Astrocyte of the cerebellum (primary cell): ENCODE measurements around the gene SCLT1.

Experiments
- DNase-seq: peaks from one replicate; pipeline ENCODE4 v3.0.0-alpha.2; 2011; ENCODE audit warnings: low read depth
- H3K4me3 ChIP-seq: 2 replicates; pipeline ENCODE4 v1.5.1; 2011; ENCODE audit warnings: mild to moderate bottlenecking, low read depth, low read length, moderate library complexity
- CTCF ChIP-seq: IDR thresholded peaks from 2 replicates; pipeline ENCODE4 v1.5.1; 2012; ENCODE audit warnings: low read length, low read depth, moderate library complexity, mild to moderate bottlenecking; ENCODE audit errors: missing control alignments
- in situ Hi-C: cut with HindIII; loops from 2 replicates; pipeline ENCODE4 v1.10.0; 2017; ENCODE audit warnings: low sequenced_read_pairs

SCLT1 gene

DNA sequence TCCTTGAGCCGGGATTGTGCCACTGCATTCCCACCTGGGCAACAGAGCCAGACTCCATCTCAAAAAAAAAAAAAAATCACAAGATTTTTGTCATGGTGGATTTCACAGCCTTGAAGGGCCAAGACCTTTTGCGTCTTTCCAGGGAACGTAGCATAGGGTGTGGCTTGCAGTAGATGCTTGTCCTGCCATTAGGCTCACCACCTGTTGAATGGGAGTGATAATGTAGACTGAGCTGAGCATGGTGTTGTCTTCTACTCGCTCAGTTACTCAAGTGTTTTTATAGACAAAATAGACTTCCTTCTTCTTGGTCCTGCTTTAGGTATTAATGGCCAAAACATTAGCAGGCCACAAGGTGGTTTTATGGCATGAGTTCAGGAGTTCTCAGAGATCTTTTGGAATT is 243.1 kb downstream of the SCLT1 start:
- no peak for DNase-seq
- TF ChIP-seq CTCF, result no peak
- no peak overlapping the region for H3K4me3 ChIP-seq
- in situ Hi-C loops, result loop anchor here (25.0 kb wide), 1 partner anchor 388 kb away; no protein-coding TSS in a partner anchor

DNA sequence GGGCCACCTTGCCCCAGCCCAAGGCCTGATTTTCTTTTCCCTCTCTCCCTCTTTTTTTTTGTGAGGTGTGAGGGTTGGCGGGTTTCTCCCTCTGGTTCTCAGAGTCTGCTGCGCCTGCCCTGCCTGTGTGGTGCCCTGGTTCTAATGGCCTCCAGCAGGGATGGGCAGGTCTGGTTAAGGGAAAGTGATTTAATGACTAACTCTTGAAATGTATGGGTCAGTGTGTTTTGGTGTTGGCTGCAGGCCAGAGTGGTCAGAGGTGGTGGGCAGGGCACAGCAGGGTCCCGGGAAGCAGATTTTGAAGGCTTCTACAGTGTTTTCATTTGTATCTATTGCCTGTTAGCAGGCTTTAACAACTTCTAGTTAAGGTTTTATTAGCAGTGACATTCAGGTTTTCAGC is 244.9 kb downstream of the SCLT1 start:
- in situ Hi-C loops, result no loop called here
- no peak for TF ChIP-seq CTCF
- no peak overlapping the region for H3K4me3 ChIP-seq
- DNase-seq, result peak; percentile 57

GRCh38 chr4:128847082-128847724 is 246.1 kb downstream of the SCLT1 start:
- no peak for TF ChIP-seq CTCF
- H3K4me3 ChIP-seq, result no peak overlapping the region
- in situ Hi-C loops, result no loop called here
- DNase-seq, result no peak

DNA sequence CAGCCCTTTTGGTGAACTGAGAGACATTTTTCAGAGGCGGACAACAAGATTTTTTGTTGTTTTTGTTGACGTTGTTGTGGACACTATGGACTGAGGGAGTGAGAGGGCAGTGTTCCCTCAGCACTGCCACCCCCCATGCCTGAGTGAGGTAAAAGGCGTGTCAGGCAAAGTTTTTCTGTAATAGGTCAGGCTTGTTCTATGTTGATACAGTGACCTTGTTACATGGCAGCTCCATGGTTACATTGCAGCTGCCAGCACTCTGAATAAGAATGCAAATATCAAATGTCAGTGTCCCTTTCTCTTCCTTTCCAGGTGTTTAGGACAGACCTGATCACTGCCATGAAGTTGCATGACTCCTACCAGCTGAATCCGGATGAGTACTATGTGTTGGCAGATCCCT is 247.3 kb downstream of the SCLT1 start:
- in situ Hi-C loops, result no loop called here
- no peak for DNase-seq
- no peak overlapping the region for H3K4me3 ChIP-seq
- no peak for TF ChIP-seq CTCF

DNA sequence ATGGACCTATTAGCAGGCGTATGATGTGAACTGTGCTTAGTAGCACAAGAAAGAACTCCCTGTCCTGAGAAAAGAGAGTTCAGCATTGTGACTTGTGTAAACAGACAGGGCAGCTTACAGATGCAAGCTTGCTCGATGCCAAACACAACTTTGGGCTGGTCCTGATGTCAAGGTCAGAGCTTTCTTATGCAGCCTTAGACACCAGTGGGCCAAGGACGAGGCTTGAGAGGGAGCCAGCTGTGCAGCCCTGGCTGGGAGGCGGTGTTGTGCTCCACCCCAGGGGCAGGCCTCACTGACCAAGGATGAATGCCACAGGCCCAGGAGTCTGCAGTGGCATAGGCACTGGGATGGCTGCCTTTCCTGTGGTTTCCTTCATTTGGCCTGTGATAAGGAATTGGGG is 248.4 kb downstream of the SCLT1 start:
- no peak for TF ChIP-seq CTCF
- H3K4me3 ChIP-seq, result no peak overlapping the region
- in situ Hi-C loops, result no loop called here
- DNase-seq, result no peak

- no peak for DNase-seq
- no peak for TF ChIP-seq CTCF
- in situ Hi-C loops, result no loop called here
- no peak overlapping the region for H3K4me3 ChIP-seq
These were observed 251.9 kb downstream of the SCLT1 start for GRCh38 chr4:128841402-128841801.

GRCh38 chr4:128840711-128841318 is 252.5 kb downstream of the SCLT1 start:
- in situ Hi-C loops, result no loop called here
- DNase-seq, result no peak
- no peak for TF ChIP-seq CTCF
- H3K4me3 ChIP-seq, result no peak overlapping the region
